BLaER1 treated with 17β-estradiol and CSF1 and Interleukin-3, amounts not matched to agents 10 nM and 100 nM (cell line): ENCODE results near the gene ACMSD.
"Not testable (repeated sequence)": the region's sequence is repeated elsewhere in the genome, so short reads cannot be mapped to it uniquely, and the experiment has no call there.

ENCODE experiments used
- H3K27ac ChIP-seq, 11 experiments: shearing (Covaris generic); formaldehyde crosslinking; 2 replicates each; pipeline ENCODE4 v1.8.1; 2022
- H3K27me3 ChIP-seq, 11 experiments: shearing (Covaris generic); formaldehyde crosslinking; 2 replicates each; pipeline ENCODE4 v1.8.1; 2022
- H3K36me3 ChIP-seq, 11 experiments: shearing (Covaris generic); formaldehyde crosslinking; 2 replicates each; pipeline ENCODE4 v1.8.1; 2022
- H3K4me1 ChIP-seq, 10 experiments: shearing (Covaris generic); formaldehyde crosslinking; 2 replicates each; pipeline ENCODE4 v1.8.1; 2022
- H3K4me2 ChIP-seq, 11 experiments: shearing (Covaris generic); formaldehyde crosslinking; 2 replicates each; pipeline ENCODE4 v1.8.1; 2022
- H3K4me3 ChIP-seq, 10 experiments: shearing (Covaris generic); formaldehyde crosslinking; 2 replicates each; pipeline ENCODE4 v1.8.1; 2022
- H3K9ac ChIP-seq, 11 experiments: shearing (Covaris generic); formaldehyde crosslinking; 2 replicates each; pipeline ENCODE4 v1.8.1; 2022
- H3K9me3 ChIP-seq, 11 experiments: shearing (Covaris generic); formaldehyde crosslinking; replicated peaks in 1 of 11; 2 replicates each; pipeline ENCODE4 v1.8.1; 2022
- H4K20me1 ChIP-seq, 11 experiments: shearing (Covaris generic); formaldehyde crosslinking; 2 replicates each; pipeline ENCODE4 v1.8.1; 2022
- Cebpa-rat ChIP-seq, 11 experiments: shearing (Covaris generic); IDR thresholded peaks; 2 replicates each; pipeline ENCODE4 v1.8.1; 2022

Gene ACMSD

GRCh38 chr2:134884435-134884834, 46.0 kb downstream of the ACMSD start:
- no peaks in the 10 kb centered on the region for H3K27me3 ChIP-seq
- H3K27ac ChIP-seq: no peak overlapping the region
- H3K36me3 ChIP-seq: no peaks in the 10 kb centered on the region
- H3K4me2 ChIP-seq: no peak overlapping the region
- H4K20me1 ChIP-seq: no peaks in the 10 kb centered on the region
- H3K9me3 ChIP-seq: peaks cover 0 to 2% (median 0%) of the 10 kb centered on the region in 11 experiments; a peak in 1 of 22 replicates
- H3K9ac ChIP-seq: no peak overlapping the region
- H3K4me3 ChIP-seq: no peak overlapping the region
- no peaks in the 10 kb centered on the region for H3K4me1 ChIP-seq
- no peak for TF ChIP-seq Cebpa-rat (IDR thresholded peaks at IDR 0.05)

- Histone ChIP-seq H3K9ac (no peak overlapping the region), H3K4me2 (no peak overlapping the region), H3K27me3 (no peaks in the 10 kb centered on the region), H3K9me3 (no peaks in the 10 kb centered on the region), H3K4me1 (no peaks in the 10 kb centered on the region), H3K4me3 (no peak overlapping the region), H4K20me1 (no peaks in the 10 kb centered on the region), H3K36me3 (no peaks in the 10 kb centered on the region), H3K27ac (no peak overlapping the region)
- TF ChIP-seq Cebpa-rat (IDR thresholded peaks at IDR 0.05): no peak
Measured at GRCh38 chr2:134892282-134893035, 54.0 kb downstream of the ACMSD start.

DNA sequence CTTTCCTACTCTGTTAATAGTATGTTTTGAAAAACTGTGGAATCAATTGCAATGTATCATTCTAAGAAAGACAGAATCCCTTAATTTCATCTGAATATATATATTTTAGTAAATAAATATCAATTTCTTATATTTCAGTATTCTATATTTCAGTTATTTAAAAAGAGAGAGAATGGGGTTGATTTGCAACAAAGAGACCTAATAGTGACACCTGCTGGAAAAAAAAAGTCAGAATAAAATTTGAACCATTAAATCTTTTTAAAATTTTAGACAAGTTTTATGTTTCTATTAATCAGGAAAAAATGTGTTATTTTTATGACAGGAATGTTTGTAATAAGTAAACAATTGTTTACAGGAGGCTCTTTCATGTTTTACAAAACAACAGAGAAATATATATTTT, 59.5 kb downstream of the ACMSD start:
- Histone ChIP-seq H3K9ac (no peak overlapping the region), H3K4me1 (no peaks in the 10 kb centered on the region), H4K20me1 (no peaks in the 10 kb centered on the region), H3K27ac (no peak overlapping the region), H3K9me3 (no peaks in the 10 kb centered on the region), H3K36me3 (no peaks in the 10 kb centered on the region), H3K27me3 (no peaks in the 10 kb centered on the region), H3K4me2 (no peak overlapping the region), H3K4me3 (no peak overlapping the region)
- TF ChIP-seq Cebpa-rat (IDR thresholded peaks at IDR 0.05): no peak

GRCh38 chr2:134899204-134899603, 60.8 kb downstream of the ACMSD start:
- no peaks in the 10 kb centered on the region for H4K20me1 ChIP-seq
- H3K9me3 ChIP-seq: no peaks in the 10 kb centered on the region
- H3K36me3 ChIP-seq: no peaks in the 10 kb centered on the region
- H3K4me3 ChIP-seq: no peak overlapping the region
- no peak overlapping the region for H3K9ac ChIP-seq
- no peak for TF ChIP-seq Cebpa-rat (IDR thresholded peaks at IDR 0.05)
- H3K27me3 ChIP-seq: no peaks in the 10 kb centered on the region
- no peak overlapping the region for H3K27ac ChIP-seq
- H3K4me2 ChIP-seq: no peak overlapping the region
- peaks cover 0 to 1% (median 0%) of the 10 kb centered on the region in 10 experiments; a peak in 3 of 20 replicates for H3K4me1 ChIP-seq

DNA sequence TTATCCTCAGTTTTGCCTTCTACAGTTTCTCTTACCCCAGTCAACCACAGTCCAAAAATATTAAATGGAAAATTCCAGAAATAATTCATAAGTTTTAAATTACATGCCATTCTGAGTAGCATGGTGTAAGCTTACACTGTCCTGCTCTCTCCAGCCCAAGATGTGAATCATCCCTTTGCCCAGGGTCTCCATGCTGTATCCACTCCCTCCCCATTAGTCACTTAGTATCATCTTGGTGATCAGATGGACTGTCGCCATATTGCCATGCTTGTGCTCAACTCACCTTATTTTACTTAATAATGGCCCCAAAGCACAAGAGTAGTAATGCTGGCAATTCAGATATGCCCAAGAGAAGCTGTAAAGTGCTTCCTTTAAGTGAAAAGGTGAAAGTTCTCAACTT, 61.7 kb downstream of the ACMSD start:
- H4K20me1 ChIP-seq: no peaks in the 10 kb centered on the region
- no peaks in the 10 kb centered on the region for H3K36me3 ChIP-seq
- TF ChIP-seq Cebpa-rat (IDR thresholded peaks at IDR 0.05): no peak
- H3K27me3 ChIP-seq: no peaks in the 10 kb centered on the region
- H3K9me3 ChIP-seq: no peaks in the 10 kb centered on the region
- H3K9ac ChIP-seq: no peak overlapping the region
- peaks cover 0 to 11% (median 0%) of the 10 kb centered on the region in 10 experiments; a peak in 3 of 20 replicates for H3K4me1 ChIP-seq
- no peak overlapping the region for H3K4me3 ChIP-seq
- H3K4me2 ChIP-seq: no peak overlapping the region
- H3K27ac ChIP-seq: no peak overlapping the region

DNA sequence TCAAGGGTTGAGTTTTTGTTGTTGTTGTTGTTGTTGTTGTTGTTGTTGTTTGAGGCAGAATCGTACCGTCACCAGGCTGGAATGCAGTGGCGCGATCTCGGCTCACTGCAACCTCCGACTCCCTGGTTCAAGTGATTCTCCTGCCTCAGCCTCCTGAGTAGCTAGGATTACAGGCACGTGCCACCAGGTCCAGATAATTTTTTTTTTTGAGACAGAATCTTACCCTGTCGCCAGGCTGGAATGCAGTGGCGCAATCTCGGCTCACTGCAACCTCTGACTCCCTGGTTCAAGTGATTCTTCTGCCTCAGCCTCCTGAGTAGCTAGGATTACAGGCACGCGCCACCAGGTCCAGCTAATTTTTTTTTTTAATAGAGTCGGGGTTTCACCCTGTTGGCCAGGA, 65.3 kb downstream of the ACMSD start:
- Histone ChIP-seq H3K4me1 (peaks cover 0 to 25% (median 0%) of the 10 kb centered on the region in 10 experiments; a peak in 3 of 20 replicates), H3K9me3 (peaks cover 6 to 20% (median 12%) of the 10 kb centered on the region in 11 experiments; a peak in 19 of 22 replicates)
- H3K36me3 ChIP-seq, H4K20me1 ChIP-seq, H3K27me3 ChIP-seq, H3K27ac ChIP-seq, H3K4me2 ChIP-seq, H3K9ac ChIP-seq, H3K4me3 ChIP-seq: not testable (repeated sequence)

GRCh38 chr2:134905168-134905567, 66.8 kb downstream of the ACMSD start:
- Histone ChIP-seq H3K4me2 (0 out of 22 replicates have a peak overlapping the region, but pooled peaks of 2 of the 11 experiments have one; percentile 43 to 59), H3K4me3 (no peak overlapping the region), H3K9me3 (peaks cover 6 to 20% (median 12%) of the 10 kb centered on the region in 11 experiments; a peak in 19 of 22 replicates), H3K36me3 (no peaks in the 10 kb centered on the region), H3K9ac (no peak overlapping the region), H3K27me3 (no peaks in the 10 kb centered on the region), H4K20me1 (no peaks in the 10 kb centered on the region), H3K4me1 (peaks cover 0 to 25% (median 0%) of the 10 kb centered on the region in 10 experiments; a peak in 3 of 20 replicates), H3K27ac (no peak overlapping the region)
- no peak for TF ChIP-seq Cebpa-rat (IDR thresholded peaks at IDR 0.05)

DNA sequence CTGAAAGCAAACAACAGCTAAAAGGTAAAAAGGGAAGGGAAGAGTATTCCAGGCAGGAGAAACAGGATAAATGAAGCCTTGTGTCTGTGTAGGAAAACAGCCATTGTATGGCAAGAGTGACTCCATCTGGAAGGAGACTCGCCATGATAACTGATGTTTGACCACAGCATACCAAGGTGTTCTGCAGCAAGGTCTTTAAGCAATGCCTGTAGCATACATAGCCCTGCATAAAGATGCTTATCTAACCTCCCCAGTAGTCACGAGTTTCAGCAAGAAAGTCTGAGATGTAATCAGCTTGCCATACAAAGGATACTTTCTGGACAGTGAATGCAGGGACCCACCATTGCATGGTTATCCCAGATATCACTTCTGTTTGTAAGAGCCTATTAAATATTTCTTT, 68.3 kb downstream of the ACMSD start:
- H4K20me1 ChIP-seq: no peaks in the 10 kb centered on the region
- TF ChIP-seq Cebpa-rat (IDR thresholded peaks at IDR 0.05): no peak
- H3K4me3 ChIP-seq: no peak overlapping the region
- no peak overlapping the region for H3K9ac ChIP-seq
- H3K4me2 ChIP-seq: peak overlapping the region in 1 of 11 experiments; percentile 24; a peak in 1 of 22 replicates
- H3K4me1 ChIP-seq: peaks cover 0 to 26% (median 0%) of the 10 kb centered on the region in 10 experiments; a peak in 3 of 20 replicates
- H3K27me3 ChIP-seq: no peaks in the 10 kb centered on the region
- H3K27ac ChIP-seq: no peak overlapping the region
- no peaks in the 10 kb centered on the region for H3K36me3 ChIP-seq
- peaks cover 6 to 20% (median 12%) of the 10 kb centered on the region in 11 experiments; a peak in 19 of 22 replicates for H3K9me3 ChIP-seq

- peak overlapping the region in 1 of 11 experiments; percentile 24; a peak in 1 of 22 replicates for H3K4me2 ChIP-seq
- H3K9me3 ChIP-seq: peaks cover 6 to 20% (median 12%) of the 10 kb centered on the region in 11 experiments; a peak in 20 of 22 replicates
- not testable (repeated sequence) for H3K9ac ChIP-seq, H3K27ac ChIP-seq, H3K36me3 ChIP-seq, H4K20me1 ChIP-seq, H3K27me3 ChIP-seq, H3K4me3 ChIP-seq
- H3K4me1 ChIP-seq: peaks cover 0 to 35% (median 0%) of the 10 kb centered on the region in 10 experiments; a peak in 6 of 20 replicates
Measured at GRCh38 chr2:134907441-134908116, 69.2 kb downstream of the ACMSD start.
